ENCODE data around the gene EBNA1BP2. TPM values are rescaled to one million over a fixed set of nuclear protein-coding genes. Genes with fewer than 3 reads are reported as not detected.

Gene EBNA1BP2
- total and polyA plus RNA-seq, 4 donors = 25.6 to 90.6 (median 41.6) TPM

GRCh38 chr1:43134640-43135039, 37.5 kb downstream of the EBNA1BP2 start:
- Histone ChIP-seq H3K36me3 (ENCODE audit: control insufficient read depth in 4 of 4, insufficient read depth in 3 of 4, low read depth in 1 of 4, low read length in 3 of 4) (no peaks in the 10 kb centered on the region), H3K27me3 (ENCODE audit: control insufficient read depth in 4 of 4, insufficient read depth in 4 of 4, low read length in 3 of 4) (peaks cover 0 to 5% (median 0%) of the 10 kb centered on the region in 4 donors), H3K9ac (ENCODE audit: low read depth in 1 of 2, low read length in 2 of 2) (no peak overlapping the region), H3K27ac (ENCODE audit: low read depth in 1 of 2, low read length in 2 of 2) (no peak overlapping the region), H3K4me3 (ENCODE audit: low read depth in 1 of 3, low read length in 3 of 3) (no peak overlapping the region), H3K9me3 (ENCODE audit: control insufficient read depth in 4 of 4, low read length in 3 of 4) (no peaks in the 10 kb centered on the region), H3K4me1 (ENCODE audit: control insufficient read depth in 4 of 4, insufficient read depth in 4 of 4, low read length in 3 of 4) (no peaks in the 10 kb centered on the region)
- TF ChIP-seq MAX (IDR thresholded peaks at IDR 0.05) = no peak
- TF ChIP-seq, protein P1, sequence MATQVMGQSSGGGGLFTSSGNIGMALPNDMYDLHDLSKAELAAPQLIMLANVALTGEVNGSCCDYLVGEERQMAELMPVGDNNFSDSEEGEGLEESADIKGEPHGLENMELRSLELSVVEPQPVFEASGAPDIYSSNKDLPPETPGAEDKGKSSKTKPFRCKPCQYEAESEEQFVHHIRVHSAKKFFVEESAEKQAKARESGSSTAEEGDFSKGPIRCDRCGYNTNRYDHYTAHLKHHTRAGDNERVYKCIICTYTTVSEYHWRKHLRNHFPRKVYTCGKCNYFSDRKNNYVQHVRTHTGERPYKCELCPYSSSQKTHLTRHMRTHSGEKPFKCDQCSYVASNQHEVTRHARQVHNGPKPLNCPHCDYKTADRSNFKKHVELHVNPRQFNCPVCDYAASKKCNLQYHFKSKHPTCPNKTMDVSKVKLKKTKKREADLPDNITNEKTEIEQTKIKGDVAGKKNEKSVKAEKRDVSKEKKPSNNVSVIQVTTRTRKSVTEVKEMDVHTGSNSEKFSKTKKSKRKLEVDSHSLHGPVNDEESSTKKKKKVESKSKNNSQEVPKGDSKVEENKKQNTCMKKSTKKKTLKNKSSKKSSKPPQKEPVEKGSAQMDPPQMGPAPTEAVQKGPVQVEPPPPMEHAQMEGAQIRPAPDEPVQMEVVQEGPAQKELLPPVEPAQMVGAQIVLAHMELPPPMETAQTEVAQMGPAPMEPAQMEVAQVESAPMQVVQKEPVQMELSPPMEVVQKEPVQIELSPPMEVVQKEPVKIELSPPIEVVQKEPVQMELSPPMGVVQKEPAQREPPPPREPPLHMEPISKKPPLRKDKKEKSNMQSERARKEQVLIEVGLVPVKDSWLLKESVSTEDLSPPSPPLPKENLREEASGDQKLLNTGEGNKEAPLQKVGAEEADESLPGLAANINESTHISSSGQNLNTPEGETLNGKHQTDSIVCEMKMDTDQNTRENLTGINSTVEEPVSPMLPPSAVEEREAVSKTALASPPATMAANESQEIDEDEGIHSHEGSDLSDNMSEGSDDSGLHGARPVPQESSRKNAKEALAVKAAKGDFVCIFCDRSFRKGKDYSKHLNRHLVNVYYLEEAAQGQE (IDR thresholded peaks at IDR 0.05) = no peak
- TF ChIP-seq JUND (IDR thresholded peaks at IDR 0.05) = no peak
- no peak for TF ChIP-seq TAF1 (conservative IDR thresholded peaks at IDR 0.05)
- TF ChIP-seq CTCF (IDR thresholded peaks at IDR 0.05; ENCODE audit: low read depth, low read length, missing input control) = no peak
- TF ChIP-seq EGR1 (IDR thresholded peaks at IDR 0.05; ENCODE audit: low read depth in 2 of 2) = no peak
- no peak for TF ChIP-seq RAD21 (IDR thresholded peaks at IDR 0.05)
- no peak for TF ChIP-seq HNF4G (IDR thresholded peaks at IDR 0.05)
- TF ChIP-seq FOXA2 (IDR thresholded peaks at IDR 0.05) = no peak
- TF ChIP-seq RXRA (IDR thresholded peaks at IDR 0.05) = no peak
- no peak for TF ChIP-seq SP1 (IDR thresholded peaks at IDR 0.05)
- TF ChIP-seq YY1 (IDR thresholded peaks at IDR 0.05) = no peak
- DNase-seq (ENCODE audit: low spot score) = no peak

DNA sequence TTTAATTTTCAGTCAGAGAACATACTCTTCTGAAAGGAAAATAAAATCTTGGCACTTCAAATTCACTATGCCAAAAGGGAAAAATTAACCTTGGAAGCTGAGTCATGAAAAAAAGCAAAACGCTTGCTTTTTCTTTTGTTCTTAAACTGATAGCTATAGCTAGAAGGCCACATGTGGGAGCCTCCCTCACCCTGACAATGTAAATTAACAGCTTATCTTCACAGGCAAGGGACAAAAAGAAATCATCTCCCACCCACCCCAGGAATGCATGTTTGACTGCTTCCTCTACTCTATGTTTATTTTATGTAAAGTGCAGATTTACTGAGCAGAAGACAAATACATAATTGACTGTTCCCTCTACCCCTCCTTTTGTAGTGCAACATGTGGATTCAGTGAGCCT, 38.0 kb downstream of the EBNA1BP2 start:
- 59% methylated on average over 1 of the region's 1 CpG for WGBS
- Histone ChIP-seq H3K9me3 (ENCODE audit: control insufficient read depth in 4 of 4, low read length in 3 of 4) (no peaks in the 10 kb centered on the region), H3K4me3 (ENCODE audit: low read depth in 1 of 3, low read length in 3 of 3) (no peak overlapping the region), H3K36me3 (ENCODE audit: control insufficient read depth in 4 of 4, insufficient read depth in 3 of 4, low read depth in 1 of 4, low read length in 3 of 4) (no peaks in the 10 kb centered on the region), H3K4me1 (ENCODE audit: control insufficient read depth in 4 of 4, insufficient read depth in 4 of 4, low read length in 3 of 4) (no peaks in the 10 kb centered on the region), H3K27me3 (ENCODE audit: control insufficient read depth in 4 of 4, insufficient read depth in 4 of 4, low read length in 3 of 4) (peaks cover 0 to 5% (median 0%) of the 10 kb centered on the region in 4 donors), H3K9ac (ENCODE audit: low read depth in 1 of 2, low read length in 2 of 2) (no peak overlapping the region), H3K27ac (ENCODE audit: low read depth in 1 of 2, low read length in 2 of 2) (no peak overlapping the region)
- no peak for DNase-seq (ENCODE audit: low spot score)
- no peak for TF ChIP-seq YY1 (IDR thresholded peaks at IDR 0.05)
- TF ChIP-seq RXRA (IDR thresholded peaks at IDR 0.05) = no peak
- TF ChIP-seq, protein P1 (IDR thresholded peaks at IDR 0.05) = no peak
- TF ChIP-seq MAX (IDR thresholded peaks at IDR 0.05) = no peak
- TF ChIP-seq CTCF (IDR thresholded peaks at IDR 0.05; ENCODE audit: low read depth, low read length, missing input control) = no peak
- TF ChIP-seq EGR1 (IDR thresholded peaks at IDR 0.05; ENCODE audit: low read depth in 2 of 2) = no peak
- no peak for TF ChIP-seq NR2F2 (IDR thresholded peaks at IDR 0.05)
- TF ChIP-seq HNF4A (conservative IDR thresholded peaks at IDR 0.05) = no peak
- TF ChIP-seq JUND (IDR thresholded peaks at IDR 0.05) = no peak
- no peak for TF ChIP-seq SP1 (IDR thresholded peaks at IDR 0.05)
- no peak for TF ChIP-seq ZBTB33 (IDR thresholded peaks at IDR 0.05)
- no peak for TF ChIP-seq HNF4G (IDR thresholded peaks at IDR 0.05)
- no peak for TF ChIP-seq TAF1 (conservative IDR thresholded peaks at IDR 0.05)
- TF ChIP-seq FOXA2 (IDR thresholded peaks at IDR 0.05) = no peak
- TF ChIP-seq, protein P2, sequence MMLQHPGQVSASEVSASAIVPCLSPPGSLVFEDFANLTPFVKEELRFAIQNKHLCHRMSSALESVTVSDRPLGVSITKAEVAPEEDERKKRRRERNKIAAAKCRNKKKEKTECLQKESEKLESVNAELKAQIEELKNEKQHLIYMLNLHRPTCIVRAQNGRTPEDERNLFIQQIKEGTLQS (IDR thresholded peaks at IDR 0.05) = no peak
- TF ChIP-seq GABPA (IDR thresholded peaks at IDR 0.05 in 1 of 2, conservative IDR thresholded peaks at IDR 0.05 in 1 of 2) = no peak

All from liver (tissue), 9 donors.